Measurements from ENCODE around the gene PARD3.

Gene PARD3

GRCh38 chr10:34626158-34626880 is 188.8 kb downstream of the PARD3 start:
- Histone ChIP-seq H3K4me3 (no peak overlapping the region), H3K9me3 (no peaks in the 10 kb centered on the region), H3K27ac (no peak overlapping the region), H3K27me3 (no peaks in the 10 kb centered on the region), H3K4me1 (peaks cover 0 to 8% (median 0%) of the 10 kb centered on the region in 4 donors), H3K36me3 (no peaks in the 10 kb centered on the region)
- DNase-seq = no peak
- TF ChIP-seq CTCF (IDR thresholded peaks at IDR 0.05) = no peak
- intact Hi-C loops (cut with DNase I; ENCODE audit: low total_unique reads) = no loop called here

- H3K4me3 ChIP-seq = no peak overlapping the region
- no peak for TF ChIP-seq CTCF (IDR thresholded peaks at IDR 0.05)
- no peak overlapping the region for H3K27ac ChIP-seq
- no peaks in the 10 kb centered on the region for H3K36me3 ChIP-seq
- H3K9me3 ChIP-seq = no peaks in the 10 kb centered on the region
- peaks cover 0 to 8% (median 0%) of the 10 kb centered on the region in 4 donors for H3K4me1 ChIP-seq
- no peaks in the 10 kb centered on the region for H3K27me3 ChIP-seq
- no peak for DNase-seq
- intact Hi-C loops (cut with DNase I; ENCODE audit: low total_unique reads) = no loop called here
Observed at GRCh38 chr10:34624323-34625153, 190.6 kb downstream of the PARD3 start.

GRCh38 chr10:34622945-34623344 is 192.2 kb downstream of the PARD3 start:
- TF ChIP-seq CTCF (IDR thresholded peaks at IDR 0.05) = no peak
- intact Hi-C loops (cut with DNase I; ENCODE audit: low total_unique reads) = no loop called here
- DNase-seq = no peak
- Histone ChIP-seq H3K4me1 (peaks cover 0 to 1% (median 0%) of the 10 kb centered on the region in 4 donors), H3K9me3 (no peaks in the 10 kb centered on the region), H3K27me3 (no peaks in the 10 kb centered on the region), H3K4me3 (no peak overlapping the region), H3K27ac (no peak overlapping the region), H3K36me3 (no peaks in the 10 kb centered on the region)

- no peak overlapping the region for H3K27ac ChIP-seq
- H3K4me3 ChIP-seq = no peak overlapping the region
- no peaks in the 10 kb centered on the region for H3K27me3 ChIP-seq
- no peak for TF ChIP-seq CTCF (IDR thresholded peaks at IDR 0.05)
- H3K36me3 ChIP-seq = no peaks in the 10 kb centered on the region
- intact Hi-C loops (cut with DNase I; ENCODE audit: low total_unique reads) = no loop called here
- H3K9me3 ChIP-seq = no peaks in the 10 kb centered on the region
- no peaks in the 10 kb centered on the region for H3K4me1 ChIP-seq
- DNase-seq = no peak
Observed at GRCh38 chr10:34618611-34619010, 196.5 kb downstream of the PARD3 start.

GRCh38 chr10:34615770-34616169 is 199.3 kb downstream of the PARD3 start:
- intact Hi-C loops (cut with DNase I; ENCODE audit: low total_unique reads) = no loop called here
- no peak for TF ChIP-seq CTCF (IDR thresholded peaks at IDR 0.05)
- H3K9me3 ChIP-seq = no peaks in the 10 kb centered on the region

More at GRCh38 chr10:34615770-34616169, 199.3 kb downstream of the PARD3 start:
- Histone ChIP-seq H3K27ac (no peak overlapping the region), H3K27me3 (no peaks in the 10 kb centered on the region), H3K4me3 (no peak overlapping the region), H3K36me3 (no peaks in the 10 kb centered on the region), H3K4me1 (peaks cover 0 to 6% (median 0%) of the 10 kb centered on the region in 4 donors)
- DNase-seq = no peak
